Fibroblast of skin of left quadriceps (primary cell): ENCODE results near the gene TMTC2.
A peak's percentile ranks its signal among the peaks of the same experiment; 100 is the strongest.

Experiments used
- DNase-seq, 2 experiments: peaks; one replicate each; pipeline ENCODE4 v3.0.0-alpha.2; 2013; ENCODE audit warnings: low read depth in 2 of 2

The TMTC2 gene

GRCh38 chr12:82880442-82880901, 193.8 kb downstream of the TMTC2 start:
- no peak for DNase-seq

- DNase-seq, result no peak
Measured at GRCh38 chr12:82883394-82884355, 197.0 kb downstream of the TMTC2 start.

- DNase-seq, result peak; percentile 36 to 39
Measured at GRCh38 chr12:82886671-82887340, 200.1 kb downstream of the TMTC2 start.

GRCh38 chr12:82893896-82894295, 207.2 kb downstream of the TMTC2 start:
- no peak for DNase-seq

- DNase-seq, result no peak
Measured at GRCh38 chr12:82896277-82896676, 209.6 kb downstream of the TMTC2 start.

- no peak for DNase-seq
Measured at GRCh38 chr12:82896979-82897378, 210.3 kb downstream of the TMTC2 start.

- DNase-seq, result no peak
Measured at GRCh38 chr12:82898441-82898840, 211.7 kb downstream of the TMTC2 start.

- peak; percentile 46 to 61 for DNase-seq
Measured at GRCh38 chr12:82904219-82904790, 217.6 kb downstream of the TMTC2 start.

GRCh38 chr12:82910246-82910893, 223.7 kb downstream of the TMTC2 start:
- DNase-seq, result no peak

- DNase-seq, result peak; percentile 15 to 22
Measured at GRCh38 chr12:82912406-82912805, 225.7 kb downstream of the TMTC2 start.

- no peak for DNase-seq
Measured at GRCh38 chr12:82919388-82920054, 232.8 kb downstream of the TMTC2 start.

GRCh38 chr12:82923935-82924334, 237.2 kb downstream of the TMTC2 start:
- no peak for DNase-seq

- DNase-seq, result no peak
Measured at GRCh38 chr12:82926630-82927029, 239.9 kb downstream of the TMTC2 start.

- no peak for DNase-seq
Measured at GRCh38 chr12:82930301-82930700, 243.6 kb downstream of the TMTC2 start.

- no peak for DNase-seq
Measured at GRCh38 chr12:82931349-82932116, 244.8 kb downstream of the TMTC2 start.

GRCh38 chr12:82937151-82937550, 250.4 kb downstream of the TMTC2 start:
- DNase-seq, result no peak

- DNase-seq, result peak; percentile 3 to 6
Measured at GRCh38 chr12:82942521-82942920, 255.8 kb downstream of the TMTC2 start.

GRCh38 chr12:82942991-82943401, 256.3 kb downstream of the TMTC2 start:
- no peak for DNase-seq

- DNase-seq, result no peak
Measured at GRCh38 chr12:82948491-82948890, 261.8 kb downstream of the TMTC2 start.

- DNase-seq, result no peak
Measured at GRCh38 chr12:82950356-82950755, 263.6 kb downstream of the TMTC2 start.

- no peak for DNase-seq
Measured at GRCh38 chr12:82952946-82953345, 266.2 kb downstream of the TMTC2 start.
